Measurements from ENCODE around the gene KIF16B.

GRCh38 chr20:16236589-16237241 is 336.5 kb downstream of the KIF16B start:
- TF ChIP-seq BDP1 (IDR thresholded peaks at IDR 0.05; ENCODE audit: insufficient read depth, insufficient read length) (no peak), HDAC6 (IDR thresholded peaks at IDR 0.05; ENCODE audit: low read depth, low read length) (no peak)
